Lower lobe of right lung (tissue), 2 donors: ENCODE data around the gene IL15. TPM values are rescaled to one million over a fixed set of nuclear protein-coding genes. Genes with fewer than 3 reads are reported as not detected.

Experiments
- ATAC-seq, 2 donors: fragments of 200-7000 bp; cut with Tn5 transposase; one replicate each; pipeline ENCODE4 v1.9.1; 2020 to 2022; ENCODE audit warnings: mild to moderate bottlenecking in 2 of 2, moderate library complexity in 2 of 2
- DNase-seq: peaks from one replicate; pipeline ENCODE4 v3.0.0-alpha.2; 2020
- H3K27ac ChIP-seq: fragments of 200-600 bp; one replicate; pipeline ENCODE4 v1.8.0; 2022
- H3K27me3 ChIP-seq: fragments of 200-600 bp; one replicate; pipeline ENCODE4 v1.8.0; 2022; ENCODE audit warnings: low read depth
- H3K36me3 ChIP-seq: fragments of 200-600 bp; one replicate; pipeline ENCODE4 v1.8.0; 2022; ENCODE audit warnings: mild to moderate bottlenecking
- H3K4me1 ChIP-seq: fragments of 200-600 bp; one replicate; pipeline ENCODE4 v1.8.0; 2022
- H3K4me3 ChIP-seq: fragments of 200-600 bp; one replicate; pipeline ENCODE4 v1.8.0; 2022; ENCODE audit warnings: mild to moderate bottlenecking
- H3K9me3 ChIP-seq: fragments of 200-600 bp; one replicate; pipeline ENCODE4 v1.8.0; 2022
- CTCF ChIP-seq: fragments of 200-600 bp; IDR thresholded peaks from one replicate; pipeline ENCODE4 v1.8.0; 2022; ENCODE audit warnings: antibody characterized with exemption, mild to moderate bottlenecking
- intact Hi-C: fragments of 100-400 bp; cut with DNase I; formaldehyde crosslinking; loops from one replicate; pipeline ENCODE4 v1.11.0; 2022
- total RNA-seq: library from RNA; stranded (reverse); fragmentation: NEBNext Ultra II Directional; extraction: Animal tissue kit (Norgen Biotek cat#: 25700); gene quantifications from one replicate; pipeline ENCODE4 v1.2.1, GENCODE V29; 2021
- donor health status: DM: no; HTN: yes; CAD: no; lungs with severe emphysema.

The IL15 gene
- total RNA-seq, 1 donor from 2014 or later = 9.7 TPM

GRCh38 chr4:141711211-141711610 is 74.8 kb downstream of the IL15 start:
- no peaks in the 10 kb centered on the region for H3K36me3 ChIP-seq
- H3K4me1 ChIP-seq = no peaks in the 10 kb centered on the region
- H3K9me3 ChIP-seq = peaks cover 11% of the 10 kb centered on the region
- H3K27me3 ChIP-seq = no peaks in the 10 kb centered on the region
- H3K4me3 ChIP-seq = no peak overlapping the region
- ATAC-seq (no peak), DNase-seq (no peak)
- intact Hi-C loops = no loop called here
- peak; percentile 51 for TF ChIP-seq CTCF
- no peak overlapping the region for H3K27ac ChIP-seq

GRCh38 chr4:141713185-141713584 is 76.8 kb downstream of the IL15 start:
- H3K9me3 ChIP-seq = no peaks in the 10 kb centered on the region
- TF ChIP-seq CTCF = no peak
- no peak overlapping the region for H3K4me3 ChIP-seq
- intact Hi-C loops = no loop called here
- ATAC-seq (no peak), DNase-seq (no peak)
- H3K4me1 ChIP-seq = no peaks in the 10 kb centered on the region
- H3K27me3 ChIP-seq = no peaks in the 10 kb centered on the region
- no peaks in the 10 kb centered on the region for H3K36me3 ChIP-seq
- H3K27ac ChIP-seq = no peak overlapping the region

- H3K9me3 ChIP-seq = no peaks in the 10 kb centered on the region
- H3K36me3 ChIP-seq = no peaks in the 10 kb centered on the region
- no peak for TF ChIP-seq CTCF
- no peak overlapping the region for H3K27ac ChIP-seq
- no peaks in the 10 kb centered on the region for H3K4me1 ChIP-seq
- no peak for ATAC-seq
- DNase-seq = no peak
- intact Hi-C loops = no loop called here
- H3K4me3 ChIP-seq = no peak overlapping the region
- H3K27me3 ChIP-seq = no peaks in the 10 kb centered on the region
Observed at GRCh38 chr4:141713771-141714445, 77.5 kb downstream of the IL15 start.

GRCh38 chr4:141719585-141719984 is 83.2 kb downstream of the IL15 start:
- TF ChIP-seq CTCF = no peak
- ATAC-seq = no peak
- intact Hi-C loops = no loop called here
- no peak for DNase-seq
- Histone ChIP-seq H3K27me3 (no peaks in the 10 kb centered on the region), H3K36me3 (peaks cover 13% of the 10 kb centered on the region), H3K9me3 (no peaks in the 10 kb centered on the region), H3K4me1 (no peaks in the 10 kb centered on the region), H3K27ac (no peak overlapping the region), H3K4me3 (no peak overlapping the region)

GRCh38 chr4:141721174-141721573 is 84.8 kb downstream of the IL15 start:
- peaks cover 13% of the 10 kb centered on the region for H3K36me3 ChIP-seq
- H3K4me3 ChIP-seq = no peak overlapping the region
- no peaks in the 10 kb centered on the region for H3K27me3 ChIP-seq
- H3K27ac ChIP-seq = no peak overlapping the region
- TF ChIP-seq CTCF = no peak
- no peak for DNase-seq
- no peaks in the 10 kb centered on the region for H3K4me1 ChIP-seq
- no peak for ATAC-seq
- intact Hi-C loops = no loop called here
- H3K9me3 ChIP-seq = no peaks in the 10 kb centered on the region
